Stimulated activated CD8-positive, alpha-beta memory T cell treated with anti-CD3 and anti-CD28 coated beads, Interleukin-4, amount 100 ng/mL, for 1 hour (primary cell): Measurements from ENCODE around the gene FAM168B.
A peak's percentile ranks its signal among the peaks of the same experiment; 100 is the strongest.
"Not testable (repeated sequence)": the region's sequence is repeated elsewhere in the genome, so short reads cannot be mapped to it uniquely, and the experiment has no call there.

Experiments
- DNase-seq, 2 donors: peaks; one replicate each; pipeline ENCODE4 v3.0.0-alpha.2; 2020; ENCODE audit warnings: low read depth in 2 of 2, low spot score in 1 of 2

The FAM168B gene

GRCh38 chr2:131093006-131093695 is at the start of gene FAM168B:
Gene FAM168B, minus strand, starts transcription at chr2:131093460. Its CDS starts 10,814 bp downstream, at chr2:131082646.
- DNase-seq = peak; percentile 68 to 73

GRCh38 chr2:131142849-131143248 is 49.6 kb upstream of the FAM168B start:
- no peak for DNase-seq

GRCh38 chr2:131140581-131140980 is 47.3 kb upstream of the FAM168B start:
- DNase-seq = no peak

- no peak for DNase-seq
These were observed 39.5 kb upstream of the FAM168B start for GRCh38 chr2:131132729-131133128.

GRCh38 chr2:131130298-131130596 is 37.0 kb upstream of the FAM168B start:
- DNase-seq = no peak

- no peak for DNase-seq
These were observed 34.7 kb upstream of the FAM168B start for GRCh38 chr2:131127981-131128380.

GRCh38 chr2:131127076-131127475 is 33.8 kb upstream of the FAM168B start:
- DNase-seq = no peak

- DNase-seq = no peak
These were observed 33.2 kb upstream of the FAM168B start for GRCh38 chr2:131126436-131126835.

- no peak for DNase-seq
These were observed 32.0 kb upstream of the FAM168B start for GRCh38 chr2:131125195-131125757.

- DNase-seq = no peak
These were observed 29.9 kb upstream of the FAM168B start for GRCh38 chr2:131123192-131123591.

- DNase-seq = no peak
These were observed 29.2 kb upstream of the FAM168B start for GRCh38 chr2:131122496-131122895.

GRCh38 chr2:131121464-131121863 is 28.2 kb upstream of the FAM168B start:
- no peak for DNase-seq

GRCh38 chr2:131120815-131121317 is 27.6 kb upstream of the FAM168B start:
- no peak for DNase-seq

GRCh38 chr2:131115752-131116151 is 22.5 kb upstream of the FAM168B start:
- no peak for DNase-seq

GRCh38 chr2:131114950-131115349 is 21.7 kb upstream of the FAM168B start:
- DNase-seq = not testable (repeated sequence)

GRCh38 chr2:131113566-131114227 is 20.4 kb upstream of the FAM168B start:
- DNase-seq = no peak

- DNase-seq = no peak
These were observed 19.3 kb upstream of the FAM168B start for GRCh38 chr2:131112529-131112928.

- DNase-seq = no peak
These were observed 12.9 kb upstream of the FAM168B start for GRCh38 chr2:131105950-131106801.

- peak; percentile 80 to 82 for DNase-seq
These were observed 12.1 kb upstream of the FAM168B start, which contains the start of gene PLEKHB2 for GRCh38 chr2:131105156-131105949. Gene PLEKHB2, plus strand, starts transcription at chr2:131105336. Its CDS starts 15,606 bp downstream, at chr2:131120942.

GRCh38 chr2:131104487-131105155 is 11.4 kb upstream of the FAM168B start:
- peak in 1 of 2 donors; percentile 21 for DNase-seq
